Colonic mucosa (tissue), 4 donors: ENCODE measurements around the gene CCT7. TPM values are rescaled to one million over a fixed set of nuclear protein-coding genes. Genes with fewer than 3 reads are reported as not detected.

Experiments used
- DNase-seq: peaks from one replicate; pipeline ENCODE4 v3.0.0-alpha.2; 2020
- H3K27ac ChIP-seq: fragments of 200-600 bp; one replicate; pipeline ENCODE4 v1.8.0; 2021
- H3K27me3 ChIP-seq: fragments of 200-600 bp; one replicate; pipeline ENCODE4 v1.8.0; 2021
- H3K36me3 ChIP-seq: fragments of 200-600 bp; one replicate; pipeline ENCODE4 v1.8.0; 2021
- H3K4me1 ChIP-seq: fragments of 200-600 bp; one replicate; pipeline ENCODE4 v1.8.0; 2021; ENCODE audit warnings: mild to moderate bottlenecking
- H3K4me3 ChIP-seq: fragments of 200-600 bp; one replicate; pipeline ENCODE4 v1.8.0; 2021
- H3K9ac ChIP-seq, 2 donors: one replicate each; pipeline ENCODE4 v1.7.0; 2013; ENCODE audit warnings: control low read depth in 2 of 2, low read depth in 2 of 2, low read length in 2 of 2
- H3K9me3 ChIP-seq: fragments of 200-600 bp; one replicate; pipeline ENCODE4 v1.8.0; 2021
- CTCF ChIP-seq: fragments of 200-600 bp; IDR thresholded peaks from one replicate; pipeline ENCODE4 v1.8.0; 2022; ENCODE audit warnings: antibody characterized with exemption, mild to moderate bottlenecking
- intact Hi-C: fragments of 100-400 bp; cut with DNase I; formaldehyde crosslinking; loops from one replicate; pipeline ENCODE4 v1.14.1; 2022
- total RNA-seq, 2 donors: library from RNA; stranded (reverse); fragmentation: NEBNext Ultra II Directional in 1 of 2; extraction: Animal tissue kit (Norgen Biotek cat#: 25700) in 1 of 2; gene quantifications; one replicate each; pipeline ENCODE4 v1.2.1, GENCODE V29; 2021
- donor health status: healthy.
- donor health status: DM: no; HTN: no; CAD: no.
- donor health status: DM: no; HTN: no; CAD: no.

CCT7 gene
- total RNA-seq, 2 donors from 2014 or later: 147 to 353 TPM

DNA sequence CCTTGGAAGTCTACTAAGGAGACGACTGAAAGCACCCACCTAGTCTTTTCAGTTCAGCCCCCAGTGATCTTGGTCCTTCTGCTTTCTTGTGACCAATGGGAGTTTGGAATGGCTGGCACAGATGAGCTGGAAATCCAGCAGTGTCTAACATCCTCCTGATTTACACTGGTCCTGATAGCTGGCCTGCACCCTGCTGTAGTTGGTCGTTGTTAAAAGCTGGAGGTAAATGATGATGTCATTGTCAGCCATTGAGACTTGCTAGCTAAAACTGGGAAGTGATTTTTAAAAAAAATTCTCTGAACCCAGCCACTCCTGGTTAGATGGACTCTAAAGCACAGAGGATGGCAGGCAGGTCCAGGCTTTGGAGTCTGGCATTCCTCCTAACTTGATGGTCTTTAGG is 19.3 kb downstream of the CCT7 start:
- H3K27ac ChIP-seq: no peak overlapping the region
- H3K4me3 ChIP-seq: no peak overlapping the region
- TF ChIP-seq CTCF: no peak
- no peak for DNase-seq
- H3K9me3 ChIP-seq: no peaks in the 10 kb centered on the region
- no peaks in the 10 kb centered on the region for H3K36me3 ChIP-seq
- intact Hi-C loops: no loop called here
- no peaks in the 10 kb centered on the region for H3K27me3 ChIP-seq
- H3K4me1 ChIP-seq: no peaks in the 10 kb centered on the region
- no peak overlapping the region for H3K9ac ChIP-seq

DNA sequence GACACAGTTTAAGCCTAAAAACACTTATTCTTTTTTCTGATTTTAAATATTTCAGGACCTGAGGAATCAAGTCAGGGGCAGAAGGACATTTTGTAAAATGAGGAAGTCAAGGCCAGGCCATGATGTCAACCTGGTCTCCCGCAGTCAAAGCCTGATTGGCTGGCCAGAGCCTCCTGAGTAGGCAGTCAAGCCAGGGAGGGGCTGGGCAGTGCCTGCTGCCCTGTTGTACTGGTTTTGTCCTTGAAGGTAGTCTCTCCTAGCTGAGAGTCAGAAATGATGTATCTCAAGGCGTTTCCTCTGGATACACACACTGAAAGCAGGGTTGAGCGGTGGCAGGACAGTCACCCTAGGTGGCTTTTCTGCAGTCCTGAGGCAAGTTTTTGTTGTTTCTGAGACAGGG is 19.8 kb downstream of the CCT7 start:
- intact Hi-C loops: no loop called here
- no peak overlapping the region for H3K27ac ChIP-seq
- no peak for DNase-seq
- H3K9ac ChIP-seq: no peak overlapping the region
- no peak for TF ChIP-seq CTCF
- H3K4me1 ChIP-seq: no peaks in the 10 kb centered on the region
- no peaks in the 10 kb centered on the region for H3K9me3 ChIP-seq
- no peaks in the 10 kb centered on the region for H3K27me3 ChIP-seq
- no peak overlapping the region for H3K4me3 ChIP-seq
- no peaks in the 10 kb centered on the region for H3K36me3 ChIP-seq

GRCh38 chr2:73254343-73255006 is 20.4 kb downstream of the CCT7 start:
- Histone ChIP-seq H3K9ac (no peak overlapping the region), H3K27ac (no peak overlapping the region), H3K36me3 (no peaks in the 10 kb centered on the region), H3K27me3 (no peaks in the 10 kb centered on the region), H3K4me1 (no peaks in the 10 kb centered on the region), H3K9me3 (no peaks in the 10 kb centered on the region), H3K4me3 (no peak overlapping the region)
- intact Hi-C loops: no loop called here
- TF ChIP-seq CTCF: no peak
- no peak for DNase-seq

GRCh38 chr2:73255007-73255644 is 21.0 kb downstream of the CCT7 start:
- Histone ChIP-seq H3K27me3 (no peaks in the 10 kb centered on the region), H3K9me3 (no peaks in the 10 kb centered on the region), H3K27ac (no peak overlapping the region), H3K9ac (no peak overlapping the region), H3K4me1 (no peaks in the 10 kb centered on the region), H3K36me3 (no peaks in the 10 kb centered on the region), H3K4me3 (no peak overlapping the region)
- TF ChIP-seq CTCF: no peak
- intact Hi-C loops: no loop called here
- DNase-seq: no peak

GRCh38 chr2:73255907-73256617 is 22.0 kb downstream of the CCT7 start:
- intact Hi-C loops: no loop called here
- no peak for TF ChIP-seq CTCF
- Histone ChIP-seq H3K27ac (no peak overlapping the region), H3K9ac (no peak overlapping the region), H3K4me1 (no peaks in the 10 kb centered on the region), H3K4me3 (no peak overlapping the region), H3K27me3 (no peaks in the 10 kb centered on the region), H3K9me3 (no peaks in the 10 kb centered on the region), H3K36me3 (no peaks in the 10 kb centered on the region)
- no peak for DNase-seq
